Activated CD8-positive, alpha-beta memory T cell treated with anti-CD3 and anti-CD28 coated beads, Interleukin-2, amount 50 U/mL, for 24 hours (primary cell): ENCODE data around the gene ERVMER34-1.

ENCODE experiments used
- DNase-seq: peaks from one replicate; pipeline ENCODE4 v3.0.0-alpha.2; 2020; ENCODE audit errors: extremely low read depth

ERVMER34-1 gene, protein sequence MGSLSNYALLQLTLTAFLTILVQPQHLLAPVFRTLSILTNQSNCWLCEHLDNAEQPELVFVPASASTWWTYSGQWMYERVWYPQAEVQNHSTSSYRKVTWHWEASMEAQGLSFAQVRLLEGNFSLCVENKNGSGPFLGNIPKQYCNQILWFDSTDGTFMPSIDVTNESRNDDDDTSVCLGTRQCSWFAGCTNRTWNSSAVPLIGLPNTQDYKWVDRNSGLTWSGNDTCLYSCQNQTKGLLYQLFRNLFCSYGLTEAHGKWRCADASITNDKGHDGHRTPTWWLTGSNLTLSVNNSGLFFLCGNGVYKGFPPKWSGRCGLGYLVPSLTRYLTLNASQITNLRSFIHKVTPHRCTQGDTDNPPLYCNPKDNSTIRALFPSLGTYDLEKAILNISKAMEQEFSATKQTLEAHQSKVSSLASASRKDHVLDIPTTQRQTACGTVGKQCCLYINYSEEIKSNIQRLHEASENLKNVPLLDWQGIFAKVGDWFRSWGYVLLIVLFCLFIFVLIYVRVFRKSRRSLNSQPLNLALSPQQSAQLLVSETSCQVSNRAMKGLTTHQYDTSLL

DNA sequence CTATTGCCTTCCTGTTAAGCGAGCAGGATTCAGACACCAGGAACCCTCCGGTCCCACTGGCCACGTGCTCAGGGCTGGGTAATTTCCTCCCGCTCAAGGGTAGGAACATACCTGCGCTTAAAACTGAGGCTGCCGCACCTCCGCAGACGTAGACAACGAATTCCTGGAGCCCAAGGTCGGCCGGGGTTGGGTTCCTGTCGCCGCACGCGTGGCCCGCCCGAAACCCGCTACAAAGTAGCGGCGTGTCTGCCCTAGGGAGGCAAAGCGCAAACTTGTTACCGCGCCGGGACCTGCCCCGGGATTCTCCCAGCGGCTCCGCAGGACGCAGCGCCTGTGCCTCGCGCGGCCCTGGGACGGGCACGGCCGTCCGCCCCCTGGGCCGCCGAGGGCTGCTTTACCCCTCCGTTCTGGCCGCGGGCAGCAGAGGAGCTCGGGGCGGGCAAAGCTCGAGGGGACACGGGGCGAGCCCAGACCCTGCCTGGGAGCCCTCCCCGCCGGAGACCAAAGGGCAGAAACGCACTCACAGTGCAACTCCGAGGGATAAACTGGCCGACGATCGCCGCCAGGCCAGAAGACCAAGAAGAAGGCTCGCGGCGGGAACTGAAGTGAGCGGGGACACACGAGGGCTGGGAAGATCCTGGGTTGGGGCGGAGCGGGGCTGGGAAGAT is at the start of gene ERVMER34-1:
Gene ERVMER34-1 (minus strand): TSS at position 607 of the 668 bp plus-strand sequence. CDS start 5,905 bp downstream, outside the sequence.
- DNase-seq, result no peak

DNA sequence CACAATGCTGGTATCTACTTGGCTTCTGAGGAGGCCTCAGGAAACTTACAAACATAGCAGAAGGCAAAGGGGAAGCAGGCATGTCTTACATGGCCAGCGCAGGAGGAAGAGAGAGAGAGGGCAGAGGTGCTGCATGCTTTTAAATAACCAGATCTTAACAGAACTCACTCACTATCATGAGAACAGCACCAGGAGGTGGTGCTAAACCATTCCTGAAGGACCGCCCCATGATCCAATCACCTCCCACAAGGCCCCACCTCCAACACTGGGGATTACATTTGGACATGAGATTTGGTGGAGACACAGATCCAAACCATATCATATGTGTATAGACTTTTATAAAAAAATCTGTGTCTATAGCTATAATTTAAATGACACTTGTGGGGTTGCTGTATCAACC is 48.6 kb upstream of the ERVMER34-1 start:
- no peak for DNase-seq

DNA sequence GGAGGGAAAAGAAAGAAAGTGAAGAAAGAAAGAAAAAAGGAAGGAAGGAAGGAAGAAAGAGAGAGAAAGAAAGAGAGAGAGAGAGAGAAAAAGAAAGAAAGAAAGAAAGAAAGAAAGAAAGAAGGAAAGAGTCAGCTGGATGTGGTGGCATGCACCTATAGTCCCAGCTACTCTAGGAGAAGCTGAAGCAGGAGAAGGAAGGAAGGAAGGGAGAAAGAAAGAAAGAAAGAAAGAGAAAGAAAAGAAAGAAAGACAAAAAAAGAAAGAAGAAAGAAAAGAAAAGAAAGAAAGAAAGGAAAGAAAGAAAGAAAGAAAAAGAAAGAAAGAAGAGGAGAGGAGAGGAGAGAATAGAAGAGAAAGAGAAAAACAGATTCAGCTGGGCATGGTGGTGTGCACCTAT is 44.3 kb upstream of the ERVMER34-1 start:
- no peak for DNase-seq

DNA sequence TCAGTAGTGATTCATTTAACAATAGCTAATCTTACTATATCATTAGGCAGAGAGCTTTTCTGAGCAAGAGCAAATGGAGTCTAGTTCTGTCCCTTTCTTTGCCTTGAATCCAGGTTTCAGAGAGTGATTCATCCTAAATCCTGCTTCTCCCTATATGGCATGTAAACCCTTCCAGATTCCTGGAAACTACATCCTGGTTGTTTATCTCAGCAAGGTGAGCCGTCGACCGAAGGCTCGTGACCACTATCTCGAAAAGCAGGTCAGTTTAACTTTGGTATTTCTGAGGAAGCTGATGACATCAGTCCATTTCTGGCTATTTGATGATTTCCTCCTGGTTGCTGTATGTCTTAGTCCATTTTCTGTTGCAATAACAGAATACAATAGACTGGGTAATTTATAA is 40.7 kb upstream of the ERVMER34-1 start:
- no peak for DNase-seq

DNA sequence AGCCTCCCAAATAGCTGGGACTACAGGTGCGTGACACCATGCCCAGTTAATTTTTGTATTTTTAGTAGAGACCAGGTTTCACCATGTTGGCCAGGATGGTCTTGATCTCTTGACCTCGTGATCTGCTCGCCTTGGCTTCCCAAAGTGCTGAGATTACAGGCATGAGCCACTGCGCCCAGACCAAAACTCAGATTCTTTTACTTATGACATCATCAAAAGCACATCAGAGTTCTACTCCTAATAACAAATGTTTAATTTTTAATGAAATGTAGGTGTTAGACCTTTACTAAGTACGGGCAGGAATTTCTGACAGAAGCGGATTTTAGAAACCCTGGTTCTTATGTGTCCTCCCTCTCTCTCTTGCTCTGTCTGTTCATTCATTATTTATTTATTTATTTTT is 38.5 kb upstream of the ERVMER34-1 start:
- no peak for DNase-seq

DNA sequence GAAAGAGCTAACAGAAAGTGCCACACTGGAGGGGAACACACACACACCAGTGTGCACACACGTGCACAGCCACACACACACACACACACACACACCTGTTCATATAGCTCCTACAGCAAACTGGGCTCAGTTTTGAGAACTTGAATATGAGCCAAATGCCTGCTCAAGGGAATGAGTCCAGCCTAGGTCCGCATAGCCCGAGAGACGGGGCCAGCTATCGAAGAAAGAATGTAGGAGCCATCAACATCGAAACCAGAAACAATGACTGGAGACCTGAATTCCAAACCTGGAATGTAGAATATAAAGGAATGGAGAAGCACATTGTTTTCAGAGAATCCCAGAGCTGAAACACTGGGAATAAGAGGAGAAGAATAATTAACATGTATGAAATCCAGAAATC is 37.6 kb upstream of the ERVMER34-1 start:
- DNase-seq, result no peak

DNA sequence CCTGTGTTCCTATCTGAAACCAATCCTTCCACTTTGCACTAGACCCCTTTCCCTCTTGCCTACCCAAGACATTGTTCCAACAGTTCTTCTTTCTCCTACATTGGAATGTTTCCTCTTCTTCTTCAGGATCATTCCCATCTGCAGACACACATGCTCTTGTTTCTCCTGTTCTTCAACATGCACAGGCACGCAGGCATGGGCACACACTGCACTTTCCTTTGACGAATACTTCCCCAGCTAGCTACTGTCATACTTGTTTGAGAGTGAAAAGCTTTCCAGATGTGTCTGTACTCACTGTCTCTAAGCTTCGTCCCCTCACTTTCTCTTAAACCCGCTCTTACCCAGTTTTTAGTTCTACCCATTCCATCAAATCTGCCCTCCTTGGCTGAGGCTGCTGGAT is 31.8 kb upstream of the ERVMER34-1 start:
- DNase-seq, result no peak

DNA sequence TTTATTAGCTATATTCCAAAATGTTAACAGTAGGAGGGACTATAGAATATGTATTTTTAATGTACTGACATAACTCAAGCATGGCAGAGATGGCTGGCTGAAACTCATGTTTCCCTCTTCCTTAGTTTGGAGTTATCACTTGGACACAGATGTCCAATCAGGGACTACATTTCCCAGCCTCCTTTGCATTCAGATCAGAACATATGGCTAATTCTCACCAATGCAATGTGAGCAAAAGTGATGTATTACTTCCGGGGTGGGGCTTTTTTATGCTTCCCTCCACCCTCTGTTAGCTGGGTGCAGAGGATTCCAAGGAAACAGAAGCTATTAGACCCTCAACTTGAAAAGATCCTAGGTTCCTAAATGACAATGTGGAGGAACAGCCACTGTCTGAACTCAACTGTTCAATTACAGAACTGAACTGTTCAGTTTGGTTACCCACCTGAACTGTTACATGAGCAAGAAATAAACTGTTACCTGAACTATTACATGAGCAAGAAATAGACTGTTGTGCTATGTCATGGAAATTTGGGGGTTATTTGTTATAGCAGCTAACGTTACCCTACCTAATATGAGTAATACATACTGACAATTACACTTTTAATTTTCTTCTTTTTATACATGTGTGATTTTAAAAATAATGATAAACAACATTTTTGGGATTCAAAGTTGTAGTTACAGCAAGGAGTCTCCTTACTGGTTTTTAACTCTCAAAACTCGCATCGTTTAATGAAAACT is 29.6 kb upstream of the ERVMER34-1 start:
- DNase-seq, result no peak

DNA sequence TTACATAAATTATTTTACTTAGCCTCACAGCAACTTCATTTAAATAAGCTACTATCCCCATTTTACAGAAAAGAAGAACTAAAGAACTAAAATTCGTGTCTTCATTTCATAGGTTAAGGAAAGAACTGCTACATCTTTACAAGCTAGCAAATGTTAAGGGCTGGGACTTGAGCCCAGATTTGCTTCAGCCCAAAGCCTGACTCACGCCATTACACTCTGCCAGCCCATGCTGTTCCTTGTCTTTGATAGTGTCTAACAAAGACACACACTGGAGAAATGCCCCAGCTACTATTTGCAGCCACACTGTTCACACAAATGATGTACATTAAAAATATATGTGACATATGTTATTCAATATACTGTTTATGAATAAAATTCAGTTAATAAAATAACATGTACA is 29.0 kb upstream of the ERVMER34-1 start:
- DNase-seq, result no peak

DNA sequence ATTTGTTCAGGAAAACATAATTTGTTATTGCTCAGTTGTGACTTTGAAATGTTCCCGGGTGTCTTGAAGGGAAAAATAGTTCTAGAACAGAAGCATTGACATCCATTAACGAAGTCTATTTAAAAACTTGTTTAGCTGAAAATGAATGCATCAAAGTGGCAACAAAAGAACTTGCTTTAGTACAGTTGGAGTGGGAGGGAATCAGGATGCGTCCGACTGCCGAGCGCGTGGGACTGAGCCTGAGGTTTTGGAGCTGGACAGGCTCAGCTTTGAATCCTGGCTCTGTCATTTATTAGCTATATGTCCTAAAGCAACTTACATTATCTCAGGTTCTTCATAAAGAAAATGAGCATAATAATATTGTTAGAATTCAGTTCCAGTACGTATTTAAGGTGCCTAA is 9.0 kb upstream of the ERVMER34-1 start:
- DNase-seq, result no peak

DNA sequence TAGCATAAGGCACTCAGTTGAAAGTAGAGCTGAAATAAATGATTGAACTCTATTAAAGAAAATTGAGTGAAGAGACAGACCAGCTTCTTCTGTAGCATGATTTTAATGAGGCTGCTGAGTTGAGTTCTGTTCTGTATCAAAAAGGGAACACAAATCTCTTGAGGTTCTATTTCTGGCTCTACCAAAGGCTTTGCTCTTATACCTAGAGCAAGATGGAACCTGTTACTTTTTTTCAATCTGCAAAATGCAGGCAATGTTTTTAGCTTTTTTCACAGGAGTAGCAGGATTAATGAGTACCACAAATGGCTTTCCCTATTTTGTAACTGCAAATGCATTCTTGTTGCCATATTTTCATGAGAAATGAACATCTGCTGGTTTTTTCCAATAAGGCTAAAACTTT is 4.2 kb upstream of the ERVMER34-1 start:
- no peak for DNase-seq

DNA sequence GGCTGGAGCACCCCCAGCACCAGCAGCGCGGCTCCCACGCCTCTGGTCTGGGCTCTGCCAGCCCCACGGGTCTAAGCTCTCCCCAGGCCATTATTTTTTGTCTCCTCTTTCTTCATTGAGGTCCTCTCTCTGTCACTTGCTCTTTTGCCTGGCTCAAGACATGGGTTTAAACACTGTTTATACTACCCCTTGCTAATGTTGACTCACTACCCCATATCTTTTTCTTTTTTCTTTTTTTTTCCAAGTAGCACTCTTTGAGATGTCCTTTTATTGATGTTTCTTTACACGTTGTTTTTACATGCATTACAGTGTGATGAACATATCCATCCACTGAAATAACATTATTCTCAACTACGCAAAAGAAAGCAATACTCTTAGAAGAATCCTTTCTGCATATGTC is 1.7 kb upstream of the ERVMER34-1 start:
- DNase-seq, result no peak

DNA sequence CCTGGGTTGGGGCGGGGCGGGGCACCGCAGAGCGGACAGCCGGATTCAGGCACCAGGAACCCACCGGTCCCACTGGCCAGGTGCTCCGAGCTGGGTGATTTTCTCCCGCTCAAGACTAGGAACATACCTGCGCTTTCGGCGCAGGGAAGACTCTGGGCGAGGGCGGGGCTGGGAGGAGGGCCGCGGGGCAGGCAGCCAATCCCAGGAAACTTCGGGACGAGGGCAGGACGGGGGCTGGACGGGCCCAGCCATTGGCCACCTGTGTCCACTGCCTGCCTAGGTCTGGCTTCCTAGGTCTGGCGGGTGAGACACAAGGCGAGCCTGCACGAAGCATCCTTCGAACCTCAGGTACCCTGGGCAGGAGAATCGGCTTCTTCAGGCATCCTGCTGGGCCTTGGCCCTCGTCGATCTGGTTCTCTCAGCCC is 274 bp upstream of the ERVMER34-1 start:
- no peak for DNase-seq

DNA sequence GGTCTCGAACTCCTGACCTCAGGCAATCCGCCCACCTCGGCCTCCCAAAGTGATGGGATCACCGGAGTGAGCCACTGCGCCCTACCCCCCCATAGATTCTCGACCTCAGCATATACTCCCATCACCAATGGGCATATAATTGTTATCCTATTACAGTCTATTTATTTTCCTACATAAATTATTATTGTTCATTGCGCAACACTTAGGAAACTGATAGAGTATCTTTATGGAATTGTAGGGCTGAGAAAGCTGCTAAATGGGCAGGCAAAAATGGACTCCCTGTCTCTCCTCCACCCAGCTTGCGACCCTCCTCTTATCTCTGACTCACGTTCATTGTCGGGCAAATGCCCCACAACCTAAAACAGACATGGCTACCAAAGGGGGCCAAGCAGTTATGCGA is 1.0 kb downstream of the ERVMER34-1 start:
- DNase-seq, result no peak

DNA sequence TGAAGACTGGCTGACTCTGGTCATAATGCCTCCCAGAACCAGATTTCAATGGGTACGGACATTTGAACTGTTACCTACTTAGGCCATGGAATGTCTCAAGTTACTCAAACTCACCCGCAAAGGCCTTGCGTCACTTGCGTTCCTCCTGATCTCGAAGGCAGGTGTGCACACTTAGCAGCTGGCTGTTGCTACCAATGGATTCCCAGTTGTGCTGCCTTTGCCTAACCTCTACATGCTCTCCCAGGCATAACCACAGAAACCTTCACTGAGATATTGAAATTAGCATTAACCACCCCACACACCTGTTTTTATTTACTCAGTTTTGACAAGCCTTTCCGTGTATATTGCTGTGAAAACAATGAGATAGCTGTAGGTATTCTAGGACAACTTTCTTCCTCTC is 2.8 kb downstream of the ERVMER34-1 start:
- DNase-seq, result no peak

DNA sequence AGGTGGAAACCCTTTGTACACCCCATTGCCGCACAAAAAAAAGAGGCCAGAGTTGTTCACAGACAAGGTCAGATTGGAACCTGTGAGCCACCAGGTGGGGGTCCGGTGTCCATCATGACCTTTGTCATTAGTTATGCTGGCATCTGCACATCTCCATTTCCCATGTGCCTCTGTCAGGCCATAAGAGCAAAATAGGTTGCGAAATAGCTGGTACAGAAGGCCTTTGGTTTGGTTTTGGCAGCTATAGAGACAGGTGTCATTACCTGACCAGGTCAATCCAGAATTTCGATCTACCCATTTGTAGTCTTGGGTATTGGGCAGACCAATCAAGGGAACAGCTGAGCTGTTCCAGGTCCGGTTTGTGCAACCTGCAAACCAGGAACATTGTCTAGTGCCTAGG is 6.6 kb downstream of the ERVMER34-1 start:
- DNase-seq, result no peak

DNA sequence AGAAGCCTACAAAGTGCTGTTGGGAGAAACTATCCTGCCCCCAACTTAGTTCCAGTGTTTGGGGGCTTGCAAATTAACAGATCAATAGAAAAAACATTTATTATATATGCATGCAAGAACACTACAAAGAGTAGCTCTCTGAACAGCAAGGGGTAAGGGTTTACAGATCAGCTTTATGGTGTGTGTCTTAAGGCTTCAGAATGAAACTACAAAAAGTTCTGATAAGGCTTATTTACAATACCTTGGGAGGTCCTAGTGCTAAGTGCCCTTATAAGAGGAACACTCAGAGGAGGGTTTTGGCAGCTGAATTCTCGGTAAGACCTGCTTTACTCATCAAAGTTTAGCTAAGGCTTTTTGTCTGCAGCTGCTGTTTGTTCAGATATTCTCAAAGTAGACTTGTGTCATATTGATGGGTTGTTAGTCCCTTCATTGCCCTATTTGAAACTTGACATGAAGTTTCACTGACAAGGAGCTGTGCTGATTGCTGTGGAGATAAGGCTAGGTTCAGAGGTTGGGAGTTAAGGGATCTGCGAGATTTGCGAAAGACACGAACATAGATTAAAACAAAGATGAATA is 7.7 kb downstream of the ERVMER34-1 start:
- no peak for DNase-seq

DNA sequence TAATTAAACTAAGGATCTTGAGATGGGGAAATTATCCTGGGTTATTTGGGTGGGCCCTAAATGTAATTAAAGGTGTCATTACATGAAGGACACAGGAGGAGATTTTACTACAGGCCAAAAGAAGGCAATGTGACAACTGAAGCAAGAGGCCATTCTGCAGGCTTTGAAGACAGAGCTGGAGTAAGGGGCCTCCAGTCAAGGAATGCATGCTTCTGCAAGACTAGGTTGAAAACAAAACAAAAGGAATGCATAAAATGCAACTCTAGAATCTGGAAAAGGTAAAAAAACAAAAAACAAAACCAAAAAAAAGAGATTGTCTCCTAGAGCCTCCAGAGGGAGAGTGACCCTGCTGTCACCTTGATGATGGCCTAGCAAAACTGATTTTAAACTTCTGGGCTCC is 21.6 kb downstream of the ERVMER34-1 start:
- no peak for DNase-seq

DNA sequence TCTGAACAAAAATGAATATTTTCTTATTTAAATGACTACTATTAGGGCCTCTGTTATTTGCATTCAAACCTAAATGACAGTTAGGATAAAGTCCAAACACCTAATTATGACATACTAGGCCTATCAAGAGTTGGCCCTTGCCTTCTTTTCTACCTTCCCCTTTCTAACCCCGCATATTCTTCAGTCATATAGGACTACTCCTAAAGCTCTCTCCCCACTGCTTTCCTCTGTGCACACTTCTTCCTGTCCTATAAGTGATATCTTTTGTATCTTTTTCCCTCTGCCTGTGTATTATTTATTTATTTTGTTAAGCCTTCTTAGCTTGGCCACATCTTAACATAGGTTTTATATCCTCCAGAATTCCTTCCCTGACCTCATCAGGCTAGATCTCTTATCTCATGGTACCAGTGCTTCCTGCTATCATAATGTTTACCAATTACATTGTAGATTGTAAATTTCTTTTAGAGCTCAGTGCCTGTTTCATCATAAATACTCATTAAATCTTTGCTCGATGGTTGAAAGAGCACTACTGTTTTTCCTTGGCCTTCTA is 22.5 kb downstream of the ERVMER34-1 start:
- no peak for DNase-seq

DNA sequence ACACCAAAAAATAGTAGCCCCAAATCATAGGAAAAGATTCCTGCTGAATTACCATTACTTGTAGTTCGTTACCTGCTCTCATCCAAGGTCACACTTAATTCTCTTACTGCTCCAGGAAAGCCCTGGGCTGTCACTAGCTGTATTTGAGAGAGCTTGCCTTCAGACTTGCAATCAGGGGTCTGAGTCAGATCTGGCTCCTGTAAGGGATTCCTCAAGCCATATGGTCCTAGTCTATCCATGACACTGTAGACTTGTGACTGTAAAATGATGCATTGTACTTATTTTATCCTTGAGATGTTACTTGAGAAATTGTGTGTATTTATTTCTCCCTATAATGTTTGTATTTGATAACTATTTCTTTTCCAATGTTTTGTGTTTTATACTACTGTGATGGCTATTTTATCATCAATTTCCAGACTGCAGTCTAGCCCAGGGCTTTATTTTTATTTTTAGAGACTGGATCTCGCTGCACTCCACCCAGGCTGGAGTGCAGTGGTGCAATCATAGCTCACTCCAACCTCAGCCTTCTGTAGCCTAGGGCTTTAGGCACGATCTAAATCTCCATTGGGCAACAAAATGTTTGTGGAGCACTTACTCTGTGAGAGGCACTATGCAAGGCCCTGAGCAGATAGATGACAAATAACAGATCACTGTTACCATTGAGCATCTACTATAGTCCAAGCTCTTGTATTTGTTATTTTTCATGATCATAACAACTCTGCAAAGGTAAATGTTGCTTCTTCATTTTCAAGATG is 24.2 kb downstream of the ERVMER34-1 start:
- no peak for DNase-seq
